ENCODE data around the gene GULP1. TPM values are rescaled to one million over a fixed set of nuclear protein-coding genes. Genes with fewer than 3 reads are reported as not detected.

GULP1 gene
- total and polyA plus RNA-seq, 10 of the 15 experiments (the other 5 are each of a cell fraction or from before 2014, with no cell fraction given): 0.02 to 1.3 (median 0.15) TPM; not detected in 5

- H3K36me3 ChIP-seq (ENCODE audit: control insufficient read depth in 2 of 2, insufficient read depth in 2 of 2, low read length in 1 of 2): no peaks in the 10 kb centered on the region
- in situ Hi-C loops (cut with MboI): no loop called here
- no peaks in the 10 kb centered on the region for H3K79me2 ChIP-seq (ENCODE audit: control insufficient read depth, insufficient read depth, low read length)
- H3K9me3 ChIP-seq (replicated peaks; ENCODE audit: control insufficient read depth, insufficient read depth, low read length): no peaks in the 10 kb centered on the region
- ATAC-seq (no peak), DNase-seq (ENCODE audit: low read depth, low spot score) (no peak), FAIRE-seq (no peak)
- no peaks in the 10 kb centered on the region for H4K20me1 ChIP-seq (ENCODE audit: control insufficient read depth, insufficient read depth)
- H3K4me2 ChIP-seq (ENCODE audit: control insufficient read depth, insufficient read depth): no peak overlapping the region
- H3K4me3 ChIP-seq: no peak overlapping the region
- BruUV-seq (replicated peaks): no TSS peak
- H3K4me1 ChIP-seq (ENCODE audit: control insufficient read depth, insufficient read depth, low read length): no peaks in the 10 kb centered on the region
- no peak overlapping the region for H3K27ac ChIP-seq (ENCODE audit: control insufficient read depth, insufficient read depth)
- SMC1A ChIA-PET (ENCODE audit: uncharacterized antibody, unreplicated experiment): interaction anchor here (0.7 to 1.2 kb wide), 3 partner anchors 26 to 42 kb away, joined by 3 read pairs; no protein-coding TSS in a partner anchor
- 18% methylated on average over 4 of the region's 4 CpGs for WGBS (ENCODE audit: insufficient coverage, insufficient replicate concordance, low lambda C conversion rate, missing lambda C conversion rate)
- RAD21 ChIA-PET (ENCODE audit: unreplicated experiment): no interaction called here
- no peak for TF ChIP-seq NBN (IDR thresholded peaks at IDR 0.05)
- no peak for TF ChIP-seq ZNF687 (IDR thresholded peaks at IDR 0.05)
- TF ChIP-seq BCL11A (IDR thresholded peaks at IDR 0.05; ENCODE audit: low read depth, low read length): no peak
- TF ChIP-seq HDGF (IDR thresholded peaks at IDR 0.05): no peak
- no peak for TF ChIP-seq TBL1XR1 (IDR thresholded peaks at IDR 0.05; ENCODE audit: low read depth, low read length)
- no peak for TF ChIP-seq SREBF1 (IDR thresholded peaks at IDR 0.05; ENCODE audit: low read length)
- TF ChIP-seq HDAC6 (IDR thresholded peaks at IDR 0.05; ENCODE audit: unreplicated experiment): no peak
- TF ChIP-seq DPF2 (IDR thresholded peaks at IDR 0.05): no peak
- no peak for TF ChIP-seq BCL3 (IDR thresholded peaks at IDR 0.05; ENCODE audit: borderline replicate concordance, insufficient read depth, low read depth, low read length, poor library complexity, severe bottlenecking)
- TF ChIP-seq E2F8 (IDR thresholded peaks at IDR 0.05; ENCODE audit: low read depth, partially characterized antibody): no peak
- no peak for TF ChIP-seq TCF3 (IDR thresholded peaks at IDR 0.05; ENCODE audit: borderline replicate concordance, insufficient read depth, low read depth, low read length)
- CTCF ChIA-PET: interaction anchor here (2.0 kb wide), 1 partner anchor 9 kb away, joined by 4 read pairs; no protein-coding TSS in a partner anchor
- H3K27me3 ChIP-seq (replicated peaks in 1 of 2; ENCODE audit: control insufficient read depth in 2 of 2, insufficient read depth in 2 of 2, low read length in 1 of 2): no peaks in the 10 kb centered on the region
- POLR2A ChIA-PET: no interaction called here
- intact Hi-C loops (cut with micrococcal nuclease; ENCODE audit: unreplicated experiment): no loop called here
- no peak overlapping the region for H2AFZ ChIP-seq (ENCODE audit: control insufficient read depth, low read depth, low read length)
- H3K9ac ChIP-seq (ENCODE audit: control insufficient read depth, insufficient read depth, low read length): no peak overlapping the region
Observed at GRCh38 chr2:188318161-188318749, 26.6 kb downstream of the GULP1 start.
